Neural progenitor cell (in vitro differentiated cells): Measurements from ENCODE around the gene NCBP2L.

Experiments used
- CTCF ChIP-seq: fragments of 200-600 bp; sonication (generic); IDR thresholded peaks from 2 replicates; pipeline ENCODE4 v1.5.1; 2017; ENCODE audit warnings: antibody characterized with exemption, mild to moderate bottlenecking
- EZH2 ChIP-seq: fragments of 200-600 bp; sonication (generic); IDR thresholded peaks from 2 replicates; pipeline ENCODE4 v1.6.1; 2017; ENCODE audit warnings: antibody characterized with exemption, mild to moderate bottlenecking, moderate library complexity
- EZH2phosphoT487 ChIP-seq: fragments of 200-600 bp; sonication (generic); IDR thresholded peaks from 2 replicates; pipeline ENCODE4 v1.6.1; 2017; ENCODE audit warnings: antibody characterized with exemption

GRCh38 chrX:107752043-107752442 lies 25.5 kb upstream of the NCBP2L start:
- no peak for TF ChIP-seq EZH2
- TF ChIP-seq CTCF, result no peak
- TF ChIP-seq EZH2phosphoT487, result no peak
